ENCODE results near the gene PTMA.
"Not testable (repeated sequence)": the region's sequence is repeated elsewhere in the genome, so short reads cannot be mapped to it uniquely, and the experiment has no call there.

The PTMA gene

DNA sequence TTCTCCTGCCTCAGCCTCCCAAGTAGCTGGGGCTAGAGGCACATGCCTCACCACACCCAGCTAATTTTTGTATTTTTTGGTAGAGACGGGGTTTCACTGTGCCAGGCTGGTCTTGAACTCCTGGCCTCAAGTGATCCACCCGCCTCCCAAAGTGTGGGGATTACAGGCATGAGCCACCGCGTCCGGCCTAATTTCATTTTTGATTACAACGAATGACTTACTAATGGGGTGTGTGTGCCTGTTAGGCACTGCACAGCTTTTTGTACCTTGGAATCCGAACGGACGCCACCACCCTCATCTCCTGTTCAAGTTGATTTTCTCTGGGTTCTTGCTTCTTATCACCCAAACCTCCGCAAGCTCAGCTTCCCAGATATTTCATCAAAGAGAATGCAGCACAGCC, 17.2 kb downstream of the PTMA start:
- DNase-seq (ENCODE audit: low spot score) = no peak
- TF ChIP-seq, protein P1, sequence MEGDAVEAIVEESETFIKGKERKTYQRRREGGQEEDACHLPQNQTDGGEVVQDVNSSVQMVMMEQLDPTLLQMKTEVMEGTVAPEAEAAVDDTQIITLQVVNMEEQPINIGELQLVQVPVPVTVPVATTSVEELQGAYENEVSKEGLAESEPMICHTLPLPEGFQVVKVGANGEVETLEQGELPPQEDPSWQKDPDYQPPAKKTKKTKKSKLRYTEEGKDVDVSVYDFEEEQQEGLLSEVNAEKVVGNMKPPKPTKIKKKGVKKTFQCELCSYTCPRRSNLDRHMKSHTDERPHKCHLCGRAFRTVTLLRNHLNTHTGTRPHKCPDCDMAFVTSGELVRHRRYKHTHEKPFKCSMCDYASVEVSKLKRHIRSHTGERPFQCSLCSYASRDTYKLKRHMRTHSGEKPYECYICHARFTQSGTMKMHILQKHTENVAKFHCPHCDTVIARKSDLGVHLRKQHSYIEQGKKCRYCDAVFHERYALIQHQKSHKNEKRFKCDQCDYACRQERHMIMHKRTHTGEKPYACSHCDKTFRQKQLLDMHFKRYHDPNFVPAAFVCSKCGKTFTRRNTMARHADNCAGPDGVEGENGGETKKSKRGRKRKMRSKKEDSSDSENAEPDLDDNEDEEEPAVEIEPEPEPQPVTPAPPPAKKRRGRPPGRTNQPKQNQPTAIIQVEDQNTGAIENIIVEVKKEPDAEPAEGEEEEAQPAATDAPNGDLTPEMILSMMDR (IDR thresholded peaks at IDR 0.05; ENCODE audit: extremely low read depth, missing control alignments) = no peak

DNA sequence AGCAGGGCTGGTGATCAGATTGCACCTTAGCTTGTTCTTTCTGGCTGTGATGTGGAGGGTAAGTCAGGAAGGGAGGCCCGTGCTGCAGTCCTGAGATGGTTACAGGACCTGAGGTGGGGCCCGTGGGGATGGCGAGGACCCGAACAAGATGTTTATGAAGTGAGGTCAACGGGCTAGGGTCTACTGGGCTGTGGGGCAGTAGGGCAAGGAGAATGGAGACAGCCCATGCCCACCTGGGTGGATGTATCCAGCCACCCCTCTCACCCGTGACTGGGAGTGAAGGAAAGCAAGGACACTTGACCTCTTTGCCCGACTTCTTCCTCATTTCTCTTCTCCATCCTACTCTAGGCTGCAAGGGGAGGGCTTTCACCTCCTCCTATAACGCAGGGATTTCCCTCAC, 18.0 kb downstream of the PTMA start:
- DNase-seq (ENCODE audit: low spot score) = no peak

DNA sequence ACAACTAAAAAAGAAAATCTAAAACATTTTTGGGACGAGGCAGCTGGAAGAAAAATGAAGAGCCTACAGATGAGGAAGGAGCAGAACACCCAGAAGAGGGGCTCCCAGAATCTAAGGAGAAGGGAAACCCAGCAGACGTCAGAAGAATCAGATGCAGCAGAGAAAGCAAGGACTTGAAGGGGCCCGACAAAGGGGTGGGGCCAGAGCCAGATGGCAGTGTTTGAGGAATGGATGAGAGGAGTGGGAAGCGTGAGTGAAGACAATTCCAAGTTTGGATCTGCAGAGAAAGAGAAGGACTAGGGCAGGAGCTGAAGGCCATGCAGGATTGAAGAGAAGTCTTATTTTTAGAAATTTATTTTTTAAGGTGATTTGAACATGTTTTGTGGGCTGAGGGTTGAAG, 19.3 kb downstream of the PTMA start:
- no peak for DNase-seq (ENCODE audit: low spot score)
- TF ChIP-seq, protein P1 (IDR thresholded peaks at IDR 0.05; ENCODE audit: extremely low read depth, missing control alignments) = no peak

More for the DNA sequence above, 18.0 kb downstream of the PTMA start:
- TF ChIP-seq, protein P1 (IDR thresholded peaks at IDR 0.05; ENCODE audit: extremely low read depth, missing control alignments) = no peak

DNA sequence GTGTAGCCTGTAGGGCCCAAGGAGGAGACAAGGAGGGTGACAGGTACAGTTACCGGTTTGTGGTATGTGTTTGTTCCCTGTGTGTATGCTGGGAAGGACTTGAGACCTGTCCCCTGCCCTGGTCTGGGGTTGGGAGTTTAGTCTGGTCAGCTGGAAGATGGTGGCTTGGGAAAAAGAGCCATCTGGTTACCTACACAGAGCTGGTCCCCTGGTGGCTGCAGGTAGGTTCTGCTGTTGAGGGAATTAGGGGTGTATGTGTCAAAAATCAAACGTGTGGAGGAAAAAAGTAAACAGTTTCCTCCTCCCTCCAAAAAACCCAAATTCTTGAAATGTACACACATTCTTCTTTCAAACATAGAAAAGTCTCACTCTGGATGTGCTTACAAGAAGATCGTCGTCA, 24.3 kb downstream of the PTMA start:
- TF ChIP-seq, protein P1 (IDR thresholded peaks at IDR 0.05; ENCODE audit: extremely low read depth, missing control alignments) = no peak
- no peak for DNase-seq (ENCODE audit: low spot score)

DNA sequence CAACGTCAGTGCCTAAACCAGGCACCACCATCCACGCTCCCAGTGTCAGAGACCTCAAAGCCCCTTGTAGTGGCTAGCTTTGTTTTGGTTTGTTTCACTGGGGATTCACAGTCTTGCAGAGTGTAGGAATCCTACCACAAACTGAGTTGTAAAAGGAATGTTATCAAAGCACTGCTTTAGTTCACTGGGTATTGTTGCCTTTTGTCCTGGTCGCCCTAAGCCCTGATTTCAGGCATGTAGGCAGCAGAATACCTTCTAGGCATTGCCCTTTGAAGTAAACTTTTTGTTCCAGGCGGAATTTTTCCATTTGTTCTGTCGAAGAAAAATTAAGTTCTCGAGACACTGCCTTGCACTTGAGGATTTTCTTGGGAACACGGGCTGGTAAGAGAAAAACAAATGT, 29.4 kb downstream of the PTMA start:
- TF ChIP-seq, protein P1 (IDR thresholded peaks at IDR 0.05; ENCODE audit: extremely low read depth, missing control alignments) = no peak
- no peak for DNase-seq (ENCODE audit: low spot score)

DNA sequence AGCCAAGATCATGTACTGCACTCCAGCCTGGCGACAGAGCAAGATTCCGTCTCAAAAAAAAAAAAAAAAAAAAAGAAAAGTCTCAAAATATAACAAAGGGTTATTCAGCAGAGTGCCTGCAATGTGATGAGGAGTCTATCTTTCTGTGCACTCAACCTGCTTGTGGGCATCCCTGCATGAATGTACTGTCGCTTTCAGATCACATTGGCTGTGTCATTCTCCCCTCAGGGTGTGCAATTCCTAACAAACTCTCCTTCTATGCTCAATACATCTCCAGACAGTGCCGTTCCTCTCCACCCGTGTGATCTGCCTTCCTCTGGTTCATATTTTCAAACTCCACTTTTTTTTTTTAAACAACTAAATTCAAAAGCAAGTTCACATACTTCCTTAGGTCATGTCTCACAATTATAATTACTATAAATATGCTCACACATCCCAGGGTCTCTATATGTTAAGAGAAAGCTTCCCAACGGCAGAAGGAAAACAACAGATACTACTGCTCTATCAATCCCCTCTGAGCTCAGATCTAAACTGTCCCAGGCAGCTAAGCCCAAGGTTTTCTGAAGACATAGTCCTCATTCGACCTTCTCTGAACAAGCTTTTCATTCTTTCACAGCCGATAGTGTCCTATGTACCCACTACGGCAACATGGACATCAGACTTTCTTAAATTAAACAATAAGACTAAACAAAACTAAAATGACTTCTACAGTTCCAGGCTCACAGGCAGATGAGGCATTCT, 35.2 kb downstream of the PTMA start:
- no peak for DNase-seq (ENCODE audit: low spot score)
- TF ChIP-seq, protein P1 (IDR thresholded peaks at IDR 0.05; ENCODE audit: extremely low read depth, missing control alignments) = no peak

DNA sequence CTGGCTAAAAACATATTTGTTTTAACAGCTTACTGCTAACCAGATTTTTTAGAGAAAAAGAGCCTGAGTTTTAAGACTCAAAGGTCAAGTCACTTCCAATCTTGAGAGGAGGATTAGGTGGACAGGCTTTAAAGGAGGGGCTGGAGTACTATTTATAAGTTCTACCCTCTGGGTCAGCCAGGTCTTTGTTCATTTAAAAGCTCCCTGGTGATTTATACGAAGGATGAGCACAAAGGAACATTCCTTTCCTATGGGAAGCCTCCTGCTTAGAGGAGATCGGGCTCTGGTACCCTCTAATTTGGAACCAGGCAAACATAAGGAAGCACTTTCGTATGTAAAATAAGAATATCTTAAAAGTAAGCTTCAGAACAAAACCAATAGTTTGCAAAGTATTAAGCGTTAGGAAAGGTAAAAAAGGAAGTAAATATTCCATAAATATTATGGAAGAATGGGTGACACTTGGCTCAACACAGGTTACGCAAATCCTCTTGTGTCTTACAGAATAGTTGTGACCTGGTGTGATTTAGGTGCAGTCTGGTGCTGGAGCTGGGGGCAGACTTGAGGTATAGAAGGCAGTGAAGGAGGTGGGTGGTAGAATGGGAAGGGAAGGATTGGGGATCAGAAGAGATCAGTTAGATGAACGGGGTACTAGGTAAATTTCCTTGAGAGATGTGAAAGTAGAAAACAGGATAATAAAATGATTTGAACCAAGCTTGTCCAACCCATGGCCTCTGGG, 37.1 kb downstream of the PTMA start:
- TF ChIP-seq, protein P1 (IDR thresholded peaks at IDR 0.05; ENCODE audit: extremely low read depth, missing control alignments) = no peak
- no peak for DNase-seq (ENCODE audit: low spot score)

DNA sequence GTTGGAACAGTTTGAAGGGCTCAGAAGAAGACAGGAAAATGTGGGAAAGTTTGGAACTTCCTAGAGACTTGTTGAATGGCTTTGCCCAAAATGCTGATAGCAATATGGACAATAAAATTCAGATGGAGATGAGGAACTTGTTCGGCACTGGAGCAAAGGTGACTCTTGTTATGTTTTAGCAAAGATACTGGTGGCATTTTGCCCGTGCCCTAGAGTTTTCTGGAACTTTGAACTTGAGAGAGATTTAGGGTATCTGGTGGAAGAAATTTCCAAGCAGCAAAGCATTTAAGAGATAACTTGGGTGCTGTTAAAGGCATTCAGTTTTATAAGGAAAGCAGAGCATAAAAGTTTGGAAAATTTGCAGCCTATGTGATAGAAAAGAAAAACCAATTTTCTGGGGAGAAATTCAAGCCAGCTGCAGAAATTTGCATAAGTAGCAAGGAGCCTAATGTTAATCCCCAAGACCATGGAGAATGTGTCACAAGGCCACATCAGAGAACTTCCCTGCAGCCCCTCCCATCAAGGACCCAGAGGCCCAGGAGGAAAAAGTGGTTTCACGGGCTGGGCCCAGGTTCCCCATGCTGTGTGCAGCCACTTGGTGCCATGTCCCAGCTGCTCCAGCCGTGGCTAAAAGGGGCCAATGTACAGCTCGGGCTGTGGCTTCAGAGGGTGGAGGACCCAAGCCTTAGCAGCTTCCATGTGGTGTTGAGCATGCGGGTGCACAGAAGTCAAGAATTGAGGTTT, 40.0 kb downstream of the PTMA start:
- not testable (repeated sequence) for DNase-seq (ENCODE audit: low spot score)

DNA sequence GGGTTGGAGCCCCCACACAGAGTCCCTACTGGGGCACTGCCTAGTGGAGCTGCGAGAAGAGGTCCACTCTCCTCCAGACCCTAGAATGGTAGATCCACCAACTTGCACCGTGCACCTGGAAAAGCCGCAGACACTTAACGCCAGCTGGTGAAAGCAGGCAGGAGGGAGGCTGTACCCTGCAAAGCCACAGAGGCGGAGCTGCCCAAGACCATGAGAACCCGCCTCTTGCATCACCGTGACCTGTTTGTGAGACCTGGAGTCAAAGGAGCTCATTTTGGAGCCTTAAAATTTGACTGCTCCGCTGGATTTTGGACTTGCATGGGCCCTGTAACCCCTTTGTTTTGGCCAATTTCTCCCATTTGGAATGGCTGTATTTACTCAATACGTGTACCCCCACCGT, 40.7 kb downstream of the PTMA start:
- DNase-seq (ENCODE audit: low spot score) = not testable (repeated sequence)
